ENCODE data around the gene USP25. TPM values are rescaled to one million over a fixed set of nuclear protein-coding genes. Genes with fewer than 3 reads are reported as not detected.

The USP25 gene
- total and polyA plus RNA-seq, 4 donors, result 14.6 to 148 (median 32.1) TPM

GRCh38 chr21:15742694-15743093, 12.9 kb downstream of the USP25 start:
- WGBS, 2 donors, result 97 to 98% methylated on average over 12 to 13 of the region's 13 CpGs
- H3K9me3 ChIP-seq (ENCODE audit: control insufficient read depth in 4 of 4, insufficient read depth in 3 of 4, low read length in 3 of 4), result no peaks in the 10 kb centered on the region
- H3K9ac ChIP-seq (ENCODE audit: insufficient read depth in 1 of 2, low read length in 2 of 2), result no peak overlapping the region
- peaks cover 0 to 5% (median 0%) of the 10 kb centered on the region in 4 donors for H3K36me3 ChIP-seq (ENCODE audit: control insufficient read depth in 4 of 4, insufficient read depth in 4 of 4, low read length in 4 of 4)
- no peaks in the 10 kb centered on the region for H3K27me3 ChIP-seq (ENCODE audit: control insufficient read depth in 3 of 3, insufficient read depth in 3 of 3, low read length in 2 of 3)
- ATAC-seq (ENCODE audit: insufficient read depth, low FRiP score) (no peak), DNase-seq (no peak)
- TF ChIP-seq CTCF (IDR thresholded peaks at IDR 0.05; ENCODE audit: control extremely low read depth, extremely low read depth), result no peak
- no peak overlapping the region for H3K4me3 ChIP-seq
- H3K4me1 ChIP-seq (ENCODE audit: control insufficient read depth in 5 of 5, insufficient read depth in 5 of 5, low read length in 5 of 5), result peaks cover 5 to 22% (median 10%) of the 10 kb centered on the region in 5 donors
- H3K27ac ChIP-seq (ENCODE audit: low read depth in 1 of 2, low read length in 1 of 2), result no peak overlapping the region

GRCh38 chr21:15743593-15743992, 13.8 kb downstream of the USP25 start:
- no peak for DNase-seq
- Histone ChIP-seq H3K9ac (ENCODE audit: insufficient read depth in 1 of 2, low read length in 2 of 2) (no peak overlapping the region), H3K4me3 (no peak overlapping the region), H3K4me1 (ENCODE audit: control insufficient read depth in 5 of 5, insufficient read depth in 5 of 5, low read length in 5 of 5) (peaks cover 5 to 25% (median 10%) of the 10 kb centered on the region in 5 donors), H3K27ac (ENCODE audit: low read depth in 1 of 2, low read length in 1 of 2) (no peak overlapping the region), H3K9me3 (ENCODE audit: control insufficient read depth in 4 of 4, insufficient read depth in 3 of 4, low read length in 3 of 4) (no peaks in the 10 kb centered on the region), H3K27me3 (ENCODE audit: control insufficient read depth in 3 of 3, insufficient read depth in 3 of 3, low read length in 2 of 3) (no peaks in the 10 kb centered on the region), H3K36me3 (ENCODE audit: control insufficient read depth in 4 of 4, insufficient read depth in 4 of 4, low read length in 4 of 4) (peaks cover 0 to 5% (median 0%) of the 10 kb centered on the region in 4 donors)
- 94 to 97% methylated on average over 4 of the region's 4 CpGs for WGBS, 2 donors
- no peak for ATAC-seq (ENCODE audit: insufficient read depth, low FRiP score)
- TF ChIP-seq CTCF (IDR thresholded peaks at IDR 0.05; ENCODE audit: control extremely low read depth, extremely low read depth), result no peak

- H3K9ac ChIP-seq (ENCODE audit: insufficient read depth in 1 of 2, low read length in 2 of 2), result no peak overlapping the region
Measured at GRCh38 chr21:15744926-15745325, 15.1 kb downstream of the USP25 start.

More at GRCh38 chr21:15744926-15745325, 15.1 kb downstream of the USP25 start:
- Histone ChIP-seq H3K27ac (ENCODE audit: low read depth in 1 of 2, low read length in 1 of 2) (no peak overlapping the region), H3K4me3 (no peak overlapping the region), H3K36me3 (ENCODE audit: control insufficient read depth in 4 of 4, insufficient read depth in 4 of 4, low read length in 4 of 4) (peaks cover 0 to 5% (median 0%) of the 10 kb centered on the region in 4 donors), H3K4me1 (ENCODE audit: control insufficient read depth in 5 of 5, insufficient read depth in 5 of 5, low read length in 5 of 5) (peaks cover 9 to 24% (median 13%) of the 10 kb centered on the region in 5 donors), H3K9me3 (ENCODE audit: control insufficient read depth in 4 of 4, insufficient read depth in 3 of 4, low read length in 3 of 4) (no peaks in the 10 kb centered on the region), H3K27me3 (ENCODE audit: control insufficient read depth in 3 of 3, insufficient read depth in 3 of 3, low read length in 2 of 3) (no peaks in the 10 kb centered on the region)
- TF ChIP-seq CTCF (IDR thresholded peaks at IDR 0.05; ENCODE audit: control extremely low read depth, extremely low read depth), result no peak
- no peak for ATAC-seq (ENCODE audit: insufficient read depth, low FRiP score)
- 69 to 79% methylated on average over 4 of the region's 4 CpGs for WGBS, 2 donors
- DNase-seq, result no peak

Measured in lung (tissue), 12 donors.